HG02970 (cell line): ENCODE data around the gene TUBA8.
"Not testable (repeated sequence)": the region's sequence is repeated elsewhere in the genome, so short reads cannot be mapped to it uniquely, and the experiment has no call there.

Experiments used
- ATAC-seq: cut with Tn5 transposase; IDR thresholded peaks from one replicate; pipeline ENCODE4 v1.9.1; 2021; ENCODE audit warnings: mild to moderate bottlenecking, moderate library complexity, moderate number of reproducible peaks; ENCODE audit not compliant: unreplicated experiment, low FRiP score

The TUBA8 gene

GRCh38 chr22:18110194-18110953 is at the start of gene TUBA8:
TSS of gene TUBA8 (plus strand) at chr22:18110809. CDS start at chr22:18110866, 57 bp downstream.
- ATAC-seq, result no peak

DNA sequence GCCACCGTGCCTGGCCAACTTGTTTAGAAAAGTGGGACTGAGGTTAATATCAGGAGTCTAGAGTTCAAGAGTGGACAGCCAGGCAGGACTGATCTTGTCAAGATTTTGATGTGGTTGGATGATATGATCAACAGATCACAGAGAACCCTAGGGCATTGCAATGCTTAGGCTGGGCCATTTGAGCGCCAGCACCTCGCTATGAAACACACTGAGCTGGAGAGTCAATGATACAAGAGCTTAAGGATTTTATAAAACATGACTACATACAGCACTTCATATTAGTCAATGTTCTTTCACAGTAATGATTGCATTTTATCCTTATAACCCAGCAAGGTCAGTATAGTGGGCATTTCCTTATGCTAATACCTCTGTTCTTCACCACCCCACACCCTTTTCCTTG is 48.2 kb upstream of the TUBA8 start:
- ATAC-seq, result no peak

DNA sequence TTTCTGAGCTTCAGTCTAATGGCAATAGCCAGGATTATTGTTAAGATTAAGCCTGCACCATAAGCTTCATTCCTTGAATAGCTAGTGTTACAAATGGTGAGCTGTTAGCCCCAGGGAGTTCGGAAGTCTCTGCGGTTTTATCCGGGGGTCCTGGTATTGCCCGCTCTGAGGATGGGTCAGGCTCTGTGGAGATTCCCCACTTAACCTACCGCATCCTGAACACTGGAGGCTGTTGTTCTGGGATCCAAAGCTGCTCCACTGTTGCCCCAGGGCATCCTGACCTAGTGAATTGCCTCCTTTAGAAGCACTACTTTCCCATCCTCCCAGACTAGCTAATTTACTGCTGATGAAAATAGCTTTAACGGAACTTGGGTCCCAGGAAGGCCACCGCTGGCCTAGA is 47.3 kb upstream of the TUBA8 start:
- no peak for ATAC-seq

DNA sequence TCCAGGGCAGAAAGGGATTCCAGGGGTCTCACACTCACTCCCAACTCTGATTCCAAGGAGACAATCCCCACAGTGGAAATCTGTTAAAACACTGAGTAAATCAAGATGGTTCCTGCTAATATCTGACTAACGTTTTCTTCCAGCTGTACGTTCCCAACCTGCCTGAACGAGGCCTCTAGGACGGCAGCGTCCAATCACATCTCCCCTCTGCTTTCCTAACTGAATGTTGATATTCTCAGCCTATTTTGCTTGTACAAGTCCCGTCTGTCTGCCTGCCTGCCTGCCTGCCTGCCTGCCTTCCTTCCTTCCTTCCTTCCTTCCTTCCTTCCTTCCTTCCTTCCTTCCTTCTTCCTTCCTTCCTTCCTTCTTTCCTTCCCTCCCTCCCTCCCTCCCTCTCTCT is 46.9 kb upstream of the TUBA8 start:
- ATAC-seq, result not testable (repeated sequence)

DNA sequence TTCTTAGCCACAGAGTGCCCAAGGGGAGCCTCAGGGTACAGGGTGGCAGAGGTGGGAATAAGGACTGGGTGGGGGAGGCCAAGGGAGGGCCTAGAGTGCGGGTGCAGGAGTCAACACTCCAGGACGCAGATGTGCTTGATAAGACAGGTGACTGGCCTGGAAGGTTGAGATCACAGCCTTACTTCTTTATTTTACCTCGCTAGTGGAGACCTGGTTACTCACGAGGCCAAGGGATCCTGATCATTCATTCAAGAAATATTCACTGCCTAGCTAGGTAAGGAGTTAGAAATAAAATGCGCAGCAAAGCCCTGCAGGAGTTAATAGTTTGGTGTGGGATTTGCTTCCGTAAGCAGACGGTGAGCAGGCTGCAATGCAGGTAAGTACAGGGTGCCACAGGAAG is 46.0 kb upstream of the TUBA8 start:
- no peak for ATAC-seq

- no peak for ATAC-seq
These were observed 45.4 kb upstream of the TUBA8 start for GRCh38 chr22:18065256-18065655.

GRCh38 chr22:18066181-18066859 is 44.3 kb upstream of the TUBA8 start:
- ATAC-seq, result no peak

GRCh38 chr22:18067121-18067520 is 43.5 kb upstream of the TUBA8 start:
- ATAC-seq, result no peak

GRCh38 chr22:18067548-18068341 is 42.9 kb upstream of the TUBA8 start:
- no peak for ATAC-seq

- ATAC-seq, result no peak
These were observed 42.1 kb upstream of the TUBA8 start for GRCh38 chr22:18068381-18068988.

GRCh38 chr22:18069041-18069440 is 41.6 kb upstream of the TUBA8 start:
- no peak for ATAC-seq

- no peak for ATAC-seq
These were observed 40.6 kb upstream of the TUBA8 start for GRCh38 chr22:18070041-18070440.

DNA sequence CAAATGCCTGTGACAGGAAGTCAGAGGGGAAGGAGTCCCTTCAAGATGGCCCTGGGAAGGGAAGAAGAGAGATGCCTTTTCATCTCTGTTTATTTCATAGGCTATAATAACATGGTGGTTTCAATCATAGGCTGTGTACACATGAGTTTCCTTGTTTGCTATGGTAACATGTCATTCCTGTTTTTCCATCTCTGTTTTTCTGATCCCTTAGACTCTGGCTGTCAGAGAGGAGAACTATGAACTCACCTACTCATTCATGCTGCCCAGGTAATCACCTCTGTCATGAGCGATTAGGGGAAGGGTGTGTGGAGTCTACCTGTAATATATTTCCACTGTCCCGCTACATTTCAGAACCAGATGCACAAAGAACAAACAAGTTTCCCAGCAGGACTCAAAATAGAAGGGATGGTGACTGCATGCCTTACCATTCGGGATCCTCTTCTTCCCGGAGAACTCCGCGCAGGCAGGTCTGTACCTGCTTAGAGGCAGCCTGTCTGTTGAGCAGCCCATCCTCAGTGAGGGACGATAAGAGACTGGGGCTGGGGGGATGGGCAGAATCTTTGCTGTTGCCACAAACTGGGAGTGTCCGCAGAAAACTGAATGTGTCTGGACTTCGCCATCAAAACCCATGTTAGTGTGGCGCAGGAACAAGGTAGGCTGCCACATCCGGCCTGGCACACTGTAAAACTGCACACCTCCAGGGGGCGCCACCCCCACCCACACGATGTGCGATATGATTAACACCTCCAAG is 39.9 kb upstream of the TUBA8 start:
- no peak for ATAC-seq

DNA sequence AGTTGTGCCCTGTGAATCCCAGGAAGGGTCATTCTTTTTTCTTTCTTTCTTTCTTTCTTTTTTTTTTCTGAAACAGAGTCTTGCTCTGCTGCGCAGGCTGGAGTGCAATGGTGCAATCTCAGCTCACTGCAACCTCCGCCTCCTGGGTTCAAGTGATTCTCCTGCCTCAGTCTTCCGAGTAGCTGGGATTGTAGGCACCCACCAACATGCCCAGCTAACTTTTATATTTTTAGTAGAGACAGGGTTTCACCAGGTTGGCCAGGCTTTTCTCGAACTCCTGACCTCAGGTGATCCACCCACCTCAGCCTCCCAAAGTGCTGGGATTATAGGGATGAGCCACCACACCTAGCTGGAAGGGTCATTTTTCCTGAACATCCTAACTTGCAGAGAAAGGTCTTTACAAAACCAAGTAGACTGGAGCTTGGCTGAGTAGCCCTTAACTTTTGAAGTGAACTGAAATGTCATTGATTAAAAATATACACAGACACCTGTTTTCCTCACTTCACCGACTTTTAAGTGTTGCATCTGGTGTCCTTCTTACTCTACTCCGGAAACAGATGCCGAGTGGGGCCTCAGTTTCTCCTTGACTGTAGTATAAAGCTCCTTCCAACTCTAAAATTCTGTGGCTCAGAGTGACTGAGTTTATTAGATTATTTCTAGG is 39.2 kb upstream of the TUBA8 start:
- not testable (repeated sequence) for ATAC-seq

GRCh38 chr22:18071968-18072310 is 38.7 kb upstream of the TUBA8 start:
- ATAC-seq, result no peak

- ATAC-seq, result no peak
These were observed 37.1 kb upstream of the TUBA8 start for GRCh38 chr22:18073467-18073866.

- ATAC-seq, result not testable (repeated sequence)
These were observed 36.7 kb upstream of the TUBA8 start for GRCh38 chr22:18073927-18074326.

DNA sequence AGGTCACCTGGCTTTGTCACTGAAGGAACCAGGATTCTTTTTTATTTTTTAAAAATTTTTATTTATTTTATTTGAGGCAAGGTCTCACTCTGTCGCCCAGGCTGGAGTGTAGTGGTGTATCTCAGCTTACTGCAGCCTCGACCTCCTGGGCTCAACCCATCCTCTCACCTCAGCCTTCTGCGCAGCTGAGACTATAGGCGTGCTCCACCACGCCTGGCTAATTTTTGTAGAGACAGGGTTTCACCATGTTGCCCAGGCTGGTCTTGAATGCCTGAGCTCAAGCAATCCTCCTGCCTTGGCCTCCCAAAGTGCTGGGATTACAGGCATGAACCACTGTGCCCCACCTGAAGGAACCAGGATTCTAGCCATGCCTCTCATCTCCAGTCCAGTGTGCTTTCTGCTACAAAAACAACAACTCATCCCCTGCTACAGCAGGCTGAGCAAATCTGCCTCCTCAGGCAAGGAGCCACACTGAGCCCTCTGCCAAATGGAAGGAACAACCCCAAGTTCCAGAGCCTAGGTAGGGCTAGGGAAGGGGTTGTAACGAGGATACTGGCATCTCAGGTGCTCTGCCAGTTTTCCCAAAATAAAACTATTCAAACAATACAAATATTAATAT is 35.4 kb upstream of the TUBA8 start:
- ATAC-seq, result no peak
